Mesenchymal stem cell (in vitro differentiated cells and primary cell): ENCODE results near the gene NKX1-2.

Source experiments
- DNase-seq: peaks from one replicate; pipeline ENCODE4 v3.0.0-alpha.2; 2013
- H2AFZ ChIP-seq: one replicate; pipeline ENCODE4 v1.6.1; 2013; ENCODE audit warnings: low read depth, mild to moderate bottlenecking, control low read depth, inconsistent platforms, low read length, moderate library complexity
- H2AK5ac ChIP-seq: 2 replicates; pipeline ENCODE4 v1.6.1; 2013; ENCODE audit warnings: low read length, moderate library complexity, mild to moderate bottlenecking, inconsistent platforms; ENCODE audit not compliant: severe bottlenecking
- H2BK120ac ChIP-seq: one replicate; pipeline ENCODE4 v1.6.1; 2013; ENCODE audit warnings: low read depth, mild to moderate bottlenecking, inconsistent platforms, low read length, moderate library complexity
- H2BK12ac ChIP-seq, 2 experiments: one replicate each; pipeline ENCODE4 v1.6.1; 2013; ENCODE audit warnings: inconsistent platforms in 2 of 2, low read length in 2 of 2, mild to moderate bottlenecking in 2 of 2, moderate library complexity in 2 of 2, control low read depth in 1 of 2
- H2BK15ac ChIP-seq: one replicate; pipeline ENCODE4 v1.6.1; 2013; ENCODE audit warnings: mild to moderate bottlenecking, low read depth, inconsistent platforms; ENCODE audit not compliant: poor library complexity, severe bottlenecking
- H2BK5ac ChIP-seq: 2 replicates; pipeline ENCODE4 v1.6.1; 2013; ENCODE audit warnings: low read depth, mild to moderate bottlenecking, low read length, control low read depth, inconsistent platforms; ENCODE audit not compliant: poor library complexity, severe bottlenecking
- H3K14ac ChIP-seq, 2 experiments: one replicate each; pipeline ENCODE4 v1.6.1; 2013; ENCODE audit warnings: inconsistent platforms in 2 of 2, low read length in 2 of 2, control low read depth in 1 of 2, mild to moderate bottlenecking in 1 of 2, moderate library complexity in 1 of 2
- H3K18ac ChIP-seq, 2 experiments: one replicate each; pipeline ENCODE4 v1.6.1; 2013; ENCODE audit warnings: inconsistent platforms in 2 of 2, low read length in 2 of 2, control low read depth in 1 of 2, low read depth in 1 of 2, mild to moderate bottlenecking in 1 of 2
- H3K23ac ChIP-seq, 2 experiments: one replicate each; pipeline ENCODE4 v1.6.1; 2013; ENCODE audit warnings: inconsistent platforms in 2 of 2, low read length in 2 of 2, mild to moderate bottlenecking in 2 of 2, moderate library complexity in 2 of 2, control low read depth in 1 of 2
- H3K27ac ChIP-seq: 2 replicates; pipeline ENCODE4 v1.5.1; 2013; ENCODE audit warnings: mild to moderate bottlenecking, moderate library complexity, low read length, control low read depth, inconsistent platforms; ENCODE audit not compliant: poor library complexity, severe bottlenecking
- H3K27me3 ChIP-seq, 2 experiments: 2 replicates each; pipeline versions ENCODE4 v1.6.1 to v1.7.0; 2013; ENCODE audit warnings: low read length in 2 of 2, mild to moderate bottlenecking in 2 of 2, moderate library complexity in 2 of 2, control low read depth in 1 of 2, inconsistent platforms in 1 of 2; ENCODE audit not compliant: control insufficient read depth in 1 of 2, insufficient read depth in 1 of 2
- H3K36me3 ChIP-seq, 2 experiments: 2 replicates each; pipeline versions ENCODE4 v1.6.1 to v1.7.0; 2013; ENCODE audit warnings: low read length in 2 of 2, control low read depth in 1 of 2, inconsistent platforms in 1 of 2, low read depth in 1 of 2, mild to moderate bottlenecking in 1 of 2; ENCODE audit not compliant: insufficient read depth in 2 of 2, control insufficient read depth in 1 of 2
- H3K4ac ChIP-seq, 2 experiments: one replicate each; pipeline ENCODE4 v1.6.1; 2013; ENCODE audit warnings: inconsistent platforms in 2 of 2, low read length in 2 of 2, mild to moderate bottlenecking in 2 of 2, moderate library complexity in 2 of 2, control low read depth in 1 of 2, low read depth in 1 of 2
- H3K4me1 ChIP-seq: 2 replicates; pipeline ENCODE4 v1.6.1; 2013; ENCODE audit warnings: low read depth, low read length, control low read depth; ENCODE audit not compliant: control insufficient read depth, insufficient read depth
- H3K4me2 ChIP-seq: 2 replicates; pipeline ENCODE4 v1.6.1; 2013; ENCODE audit warnings: low read length, mild to moderate bottlenecking, inconsistent platforms; ENCODE audit not compliant: poor library complexity, severe bottlenecking
- H3K4me3 ChIP-seq, 2 experiments: 2 replicates each; pipeline versions ENCODE4 v1.5.1 to v1.7.0; 2013; ENCODE audit warnings: low read length in 2 of 2, mild to moderate bottlenecking in 2 of 2, control low read depth in 1 of 2, low read depth in 1 of 2; ENCODE audit not compliant: insufficient read depth in 1 of 2
- H3K79me1 ChIP-seq: replicated peaks from 2 replicates; pipeline ENCODE4 v1.6.1; 2013; ENCODE audit warnings: mild to moderate bottlenecking, control low read depth, low read length, inconsistent platforms; ENCODE audit not compliant: poor library complexity, severe bottlenecking
- H3K9ac ChIP-seq: 2 replicates; pipeline ENCODE4 v1.7.0; 2013; ENCODE audit warnings: mild to moderate bottlenecking, low read length, moderate library complexity
- H3K9me3 ChIP-seq: 2 replicates; pipeline ENCODE4 v1.7.0; 2013; ENCODE audit warnings: mild to moderate bottlenecking, low read length; ENCODE audit not compliant: control insufficient read depth
- H4K8ac ChIP-seq: one replicate; pipeline ENCODE4 v1.6.1; 2013; ENCODE audit warnings: inconsistent platforms, mild to moderate bottlenecking, low read length, moderate library complexity
- H4K91ac ChIP-seq: one replicate; pipeline ENCODE4 v1.6.1; 2013; ENCODE audit warnings: mild to moderate bottlenecking, low read length, inconsistent platforms
- WGBS: methylation state at CpG from one replicate; pipeline ENCODE4 v1.1.7; 2013; ENCODE audit warnings: mixed read lengths; 5-methylcytosine and 5-hydroxymethylcytosine counted together

Gene NKX1-2

GRCh38 chr10:124408357-124408756 lies 41.5 kb downstream of the NKX1-2 start:
- Histone ChIP-seq H3K79me1 (peaks cover 9% of the 10 kb centered on the region), H3K36me3 (peaks cover 23 to 82% of the 10 kb centered on the region in 2 experiments), H2BK12ac (no peak overlapping the region), H3K4ac (no peak overlapping the region), H3K9ac (no peak overlapping the region), H4K91ac (no peak overlapping the region), H3K4me2 (no peak overlapping the region), H3K4me1 (no peaks in the 10 kb centered on the region), H2BK5ac (no peak overlapping the region), H3K23ac (no peak overlapping the region), H3K18ac (no peak overlapping the region), H2AK5ac (no peak overlapping the region), H3K27ac (no peak overlapping the region), H2BK120ac (no peak overlapping the region), H3K27me3 (no peaks in the 10 kb centered on the region), H2AFZ (no peak overlapping the region), H3K14ac (no peak overlapping the region), H4K8ac (no peak overlapping the region), H2BK15ac (no peak overlapping the region), H3K4me3 (no peak overlapping the region), H3K9me3 (no peaks in the 10 kb centered on the region)
- WGBS: no CpG with 5 or more reads among the region's 2 CpGs
- no peak for DNase-seq

DNA sequence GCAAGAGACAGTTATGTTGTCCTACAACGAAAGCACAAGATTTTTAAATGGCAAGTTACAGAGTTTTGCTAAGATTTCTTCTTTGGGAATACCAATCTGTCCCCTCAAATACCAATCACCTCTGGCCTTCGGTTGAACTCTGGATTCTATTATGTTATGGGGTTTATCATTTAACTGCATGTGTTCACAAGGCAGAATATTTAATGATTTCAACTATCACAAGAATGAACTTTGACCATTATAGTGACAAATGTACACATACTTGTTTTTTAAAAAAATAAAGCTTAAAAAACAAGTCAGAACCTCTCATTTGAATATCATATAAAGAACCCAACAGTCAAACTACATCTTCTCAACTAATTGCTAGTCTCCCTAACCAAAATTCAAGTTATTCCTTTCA lies 42.4 kb downstream of the NKX1-2 start:
- Histone ChIP-seq H3K4me3 (no peak overlapping the region), H2BK5ac (no peak overlapping the region), H2BK120ac (no peak overlapping the region), H3K79me1 (peaks cover 9% of the 10 kb centered on the region), H4K8ac (no peak overlapping the region), H3K23ac (no peak overlapping the region), H3K36me3 (peaks cover 26 to 91% of the 10 kb centered on the region in 2 experiments), H3K4me1 (no peaks in the 10 kb centered on the region), H3K27ac (no peak overlapping the region), H3K14ac (no peak overlapping the region), H3K9ac (no peak overlapping the region), H2AK5ac (no peak overlapping the region), H2BK15ac (no peak overlapping the region), H4K91ac (no peak overlapping the region), H3K4ac (no peak overlapping the region), H2AFZ (no peak overlapping the region), H3K27me3 (no peaks in the 10 kb centered on the region), H3K18ac (no peak overlapping the region), H2BK12ac (no peak overlapping the region), H3K9me3 (no peaks in the 10 kb centered on the region), H3K4me2 (no peak overlapping the region)
- DNase-seq: no peak
- no CpG with 5 or more reads among the region's 2 CpGs for WGBS

DNA sequence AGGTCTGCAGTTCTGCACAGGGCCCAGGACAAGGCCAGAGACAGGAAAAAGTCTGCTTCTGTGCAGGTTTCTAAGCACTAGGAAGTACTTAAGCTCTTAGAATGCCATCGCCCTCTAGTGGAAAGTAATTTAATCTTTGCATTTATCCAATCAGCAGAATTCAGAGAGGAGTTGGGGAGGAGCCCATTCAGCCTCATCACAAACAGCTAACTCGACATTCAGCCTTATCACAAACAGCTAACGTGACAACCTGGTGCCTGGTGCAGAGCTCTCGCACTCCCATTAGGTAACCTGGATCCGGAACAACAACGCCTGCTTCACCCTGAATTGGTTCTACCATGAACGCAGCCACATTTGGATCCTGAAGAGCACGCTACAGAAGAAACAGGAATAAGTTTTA lies 46.3 kb downstream of the NKX1-2 start:
- Histone ChIP-seq H3K18ac (no peak overlapping the region), H2BK15ac (no peak overlapping the region)

DNA sequence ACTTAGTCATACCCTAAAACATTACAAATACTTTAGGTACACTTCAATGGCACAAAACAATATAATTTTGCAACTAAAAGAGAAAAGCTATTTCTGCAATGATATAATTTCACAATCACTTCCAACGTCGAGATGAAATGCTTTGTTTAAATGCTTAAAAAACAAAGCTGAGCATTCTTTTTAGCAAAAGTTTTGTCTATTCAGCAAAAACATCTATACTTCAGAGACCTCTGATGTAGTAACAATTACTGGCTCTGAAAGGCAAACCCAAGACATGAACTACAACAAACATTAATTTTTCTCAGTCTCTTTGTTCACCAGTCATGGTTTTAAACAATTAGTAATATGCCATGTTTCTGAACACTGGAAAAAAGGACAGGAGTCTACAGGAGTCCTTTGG lies 47.6 kb downstream of the NKX1-2 start:
- no peak overlapping the region for H2AFZ ChIP-seq

More for the DNA sequence above, 46.3 kb downstream of the NKX1-2 start:
- Histone ChIP-seq H3K4me3 (no peak overlapping the region), H2BK5ac (no peak overlapping the region), H3K4ac (no peak overlapping the region), H3K27ac (no peak overlapping the region), H3K4me1 (no peaks in the 10 kb centered on the region), H3K23ac (no peak overlapping the region), H3K14ac (no peak overlapping the region), H3K27me3 (no peaks in the 10 kb centered on the region), H4K8ac (no peak overlapping the region), H3K9ac (no peak overlapping the region), H2BK120ac (no peak overlapping the region), H2AFZ (no peak overlapping the region), H3K9me3 (no peaks in the 10 kb centered on the region), H2BK12ac (no peak overlapping the region), H4K91ac (no peak overlapping the region), H2AK5ac (no peak overlapping the region), H3K79me1 (peaks cover 7% of the 10 kb centered on the region), H3K36me3 (peaks cover 32 to 89% of the 10 kb centered on the region in 2 experiments), H3K4me2 (no peak overlapping the region)
- 54% methylated on average over 7 of the region's 8 CpGs for WGBS
- DNase-seq: peak; percentile 88

More for the DNA sequence above, 47.6 kb downstream of the NKX1-2 start:
- no peak overlapping the region for H2BK12ac ChIP-seq
- no peak overlapping the region for H3K23ac ChIP-seq
- peaks cover 4% of the 10 kb centered on the region for H3K79me1 ChIP-seq
- no peak overlapping the region for H3K4ac ChIP-seq
- H3K4me2 ChIP-seq: no peak overlapping the region
- H3K9ac ChIP-seq: no peak overlapping the region
- H2BK5ac ChIP-seq: no peak overlapping the region
- 100% methylated on average over 1 of the region's 2 CpGs for WGBS
- H2AK5ac ChIP-seq: no peak overlapping the region
- H4K8ac ChIP-seq: no peak overlapping the region
- no peaks in the 10 kb centered on the region for H3K4me1 ChIP-seq
- no peak overlapping the region for H3K18ac ChIP-seq
- no peaks in the 10 kb centered on the region for H3K27me3 ChIP-seq
- H3K27ac ChIP-seq: no peak overlapping the region
- no peak overlapping the region for H3K4me3 ChIP-seq
- no peak overlapping the region for H2BK15ac ChIP-seq
- no peaks in the 10 kb centered on the region for H3K9me3 ChIP-seq
- H4K91ac ChIP-seq: no peak overlapping the region
- peaks cover 37 to 90% of the 10 kb centered on the region in 2 experiments for H3K36me3 ChIP-seq
- no peak overlapping the region for H2BK120ac ChIP-seq
- no peak overlapping the region for H3K14ac ChIP-seq
- DNase-seq: no peak
